Activated naive CD8-positive, alpha-beta T cell treated with anti-CD3 and anti-CD28 coated beads for 36 hours (primary cell): Measurements from ENCODE around the gene HES7. TPM values are rescaled to one million over a fixed set of nuclear protein-coding genes. Genes with fewer than 3 reads are reported as not detected.
"Not testable (repeated sequence)": the region's sequence is repeated elsewhere in the genome, so short reads cannot be mapped to it uniquely, and the experiment has no call there.

Experiments used
- DNase-seq: peaks from one replicate; pipeline ENCODE4 v3.0.0; 2021
- H3K27ac Mint-ChIP-seq: one replicate; pipeline ENCODE4 v1.8.0; 2022; ENCODE audit warnings: mild to moderate bottlenecking, moderate library complexity, mixed read lengths
- H3K27me3 Mint-ChIP-seq: one replicate; pipeline ENCODE4 v1.8.0; 2022; ENCODE audit warnings: mild to moderate bottlenecking, mixed read lengths
- H3K36me3 Mint-ChIP-seq: one replicate; pipeline ENCODE4 v1.8.0; 2021; ENCODE audit warnings: mild to moderate bottlenecking, mixed read lengths
- H3K4me1 Mint-ChIP-seq: one replicate; pipeline ENCODE4 v1.8.0; 2021; ENCODE audit warnings: mixed read lengths
- H3K4me3 Mint-ChIP-seq: one replicate; pipeline ENCODE4 v1.8.0; 2022; ENCODE audit warnings: mild to moderate bottlenecking, moderate library complexity, mixed read lengths
- H3K9me3 Mint-ChIP-seq: one replicate; pipeline ENCODE4 v1.8.0; 2022; ENCODE audit warnings: mixed read lengths
- total RNA-seq, 2 experiments: library from RNA; stranded (reverse); gene quantifications; one replicate each; pipeline ENCODE4 v1.2.3, GENCODE V29; 2021

The HES7 gene
- total RNA-seq, 2 experiments from 2014 or later: 1.9 to 2.0 TPM

DNA sequence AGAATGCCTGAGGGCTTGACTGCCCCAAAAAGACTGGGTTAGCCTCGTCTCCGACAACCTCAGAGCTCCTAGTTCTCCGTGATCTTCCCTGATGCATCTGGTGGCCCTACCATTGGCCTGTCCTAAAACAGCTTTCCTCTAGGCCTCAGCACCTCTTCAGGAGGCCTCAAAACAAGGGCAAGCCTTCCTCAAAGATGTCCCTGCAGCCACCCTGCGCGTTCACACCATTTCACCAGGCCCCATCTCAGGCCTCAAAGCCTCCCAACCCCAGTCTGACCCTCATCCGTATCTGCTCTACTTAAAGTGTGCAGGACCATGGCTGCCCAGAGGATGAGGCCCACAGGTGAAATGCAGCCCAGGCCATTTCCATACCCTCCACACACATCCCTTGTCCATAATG is 13.0 kb downstream of the HES7 start:
- H3K36me3 Mint-ChIP-seq: no peaks in the 10 kb centered on the region
- no peaks in the 10 kb centered on the region for H3K9me3 Mint-ChIP-seq
- peaks cover 2% of the 10 kb centered on the region for H3K4me1 Mint-ChIP-seq
- peaks cover 29% of the 10 kb centered on the region for H3K27me3 Mint-ChIP-seq
- no peak overlapping the region for H3K27ac Mint-ChIP-seq
- DNase-seq: no peak
- no peak overlapping the region for H3K4me3 Mint-ChIP-seq

DNA sequence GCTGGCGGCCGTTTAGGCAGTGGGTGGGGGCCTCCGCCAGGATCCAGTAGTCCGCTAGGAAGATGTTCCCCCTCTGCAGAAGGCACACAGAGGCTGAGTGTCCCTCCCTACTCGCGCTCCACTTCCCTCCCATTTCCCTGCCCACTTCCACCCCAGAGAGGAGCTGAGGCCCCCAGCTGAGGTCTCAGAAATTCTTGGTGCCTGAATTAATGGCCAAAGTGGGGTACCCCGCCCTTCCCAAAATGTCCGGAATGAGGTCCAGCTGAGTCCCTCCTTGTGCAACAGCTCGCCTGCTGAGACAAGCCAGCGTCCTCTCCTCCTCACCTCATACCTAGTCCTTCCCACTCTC is 13.5 kb downstream of the HES7 start:
- no peak for DNase-seq
- H3K4me1 Mint-ChIP-seq: peaks cover 2% of the 10 kb centered on the region
- H3K27me3 Mint-ChIP-seq: peaks cover 26% of the 10 kb centered on the region
- no peak overlapping the region for H3K4me3 Mint-ChIP-seq
- H3K27ac Mint-ChIP-seq: no peak overlapping the region
- no peaks in the 10 kb centered on the region for H3K9me3 Mint-ChIP-seq
- H3K36me3 Mint-ChIP-seq: no peaks in the 10 kb centered on the region

- Mint-ChIP-seq H3K27me3 (peaks cover 21% of the 10 kb centered on the region), H3K4me1 (peaks cover 2% of the 10 kb centered on the region), H3K27ac (no peak overlapping the region), H3K4me3 (no peak overlapping the region), H3K36me3 (no peaks in the 10 kb centered on the region), H3K9me3 (no peaks in the 10 kb centered on the region)
- DNase-seq: peak; percentile 83
Observed at GRCh38 chr17:8109661-8110455, 14.0 kb downstream of the HES7 start.

GRCh38 chr17:8108972-8109660 is 14.8 kb downstream of the HES7 start:
- no peak overlapping the region for H3K4me3 Mint-ChIP-seq
- H3K9me3 Mint-ChIP-seq: no peaks in the 10 kb centered on the region
- peaks cover 13% of the 10 kb centered on the region for H3K27me3 Mint-ChIP-seq
- H3K27ac Mint-ChIP-seq: no peak overlapping the region
- DNase-seq: no peak
- H3K36me3 Mint-ChIP-seq: no peaks in the 10 kb centered on the region
- peaks cover 2% of the 10 kb centered on the region for H3K4me1 Mint-ChIP-seq

DNA sequence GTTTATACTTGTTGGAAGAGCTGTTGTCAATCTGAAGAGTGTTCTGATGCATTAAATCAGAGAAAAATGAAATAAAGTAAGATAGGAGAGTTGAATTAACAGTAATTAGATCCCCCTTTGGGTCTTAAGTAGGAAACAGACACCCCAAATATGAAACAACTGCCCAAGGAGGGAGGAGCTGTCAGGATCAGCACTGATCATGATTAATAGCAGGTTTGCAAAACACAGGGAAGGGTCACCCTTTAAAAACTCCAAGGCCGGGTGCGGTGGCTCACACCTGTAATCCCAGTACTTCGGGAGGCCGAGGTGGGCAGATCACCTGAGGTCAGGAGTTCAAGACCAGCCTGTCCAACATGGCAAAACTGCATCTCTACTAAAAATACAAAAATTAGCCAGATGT is 16.9 kb downstream of the HES7 start:
- not testable (repeated sequence) for DNase-seq, H3K9me3 Mint-ChIP-seq, H3K36me3 Mint-ChIP-seq, H3K27ac Mint-ChIP-seq, H3K27me3 Mint-ChIP-seq, H3K4me3 Mint-ChIP-seq, H3K4me1 Mint-ChIP-seq

DNA sequence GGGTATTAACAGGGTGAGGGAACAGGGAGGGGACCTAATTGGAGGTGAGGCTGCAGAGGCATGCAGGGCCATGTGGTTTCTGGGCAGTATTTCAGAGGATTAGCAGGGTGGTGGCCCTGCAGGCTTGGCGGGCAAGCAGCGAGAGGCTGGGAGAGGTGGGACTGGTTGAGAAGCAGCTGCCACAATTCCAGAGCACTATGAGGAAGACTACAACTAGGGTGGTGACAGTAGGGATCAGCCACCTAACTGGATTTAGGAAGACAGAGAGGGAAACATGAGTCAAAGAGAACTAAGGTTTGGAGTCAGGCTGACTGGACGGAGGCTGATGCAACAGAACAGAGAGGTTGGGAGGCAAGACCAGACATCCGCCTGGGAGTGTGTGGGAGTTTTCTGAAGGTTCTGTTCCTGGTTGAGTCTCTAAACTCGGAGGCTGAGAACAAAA is 17.9 kb downstream of the HES7 start:
- no peak overlapping the region for H3K27ac Mint-ChIP-seq
- no peak overlapping the region for H3K4me3 Mint-ChIP-seq
- peaks cover 2% of the 10 kb centered on the region for H3K4me1 Mint-ChIP-seq
- H3K27me3 Mint-ChIP-seq: no peaks in the 10 kb centered on the region
- no peaks in the 10 kb centered on the region for H3K9me3 Mint-ChIP-seq
- no peaks in the 10 kb centered on the region for H3K36me3 Mint-ChIP-seq
- DNase-seq: no peak

DNA sequence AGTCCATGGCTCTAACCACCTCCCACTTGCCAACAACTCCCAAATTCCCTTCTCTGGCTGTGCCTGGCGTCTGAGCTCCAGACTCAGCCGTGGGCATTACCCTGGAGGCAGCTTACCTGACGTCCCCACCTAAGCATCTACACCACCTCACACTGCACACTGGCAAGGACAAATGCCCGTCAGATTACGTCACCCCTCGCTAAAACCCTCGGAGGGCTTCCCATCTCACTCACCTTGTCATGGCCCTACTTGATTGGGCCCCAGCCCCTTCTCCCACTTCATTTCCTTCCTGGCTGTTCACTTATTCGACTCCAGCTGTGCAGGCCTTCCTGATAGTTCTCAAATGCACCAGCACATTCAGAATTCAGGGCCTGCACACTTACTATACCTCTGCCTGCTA is 19.0 kb downstream of the HES7 start:
- H3K4me1 Mint-ChIP-seq: no peaks in the 10 kb centered on the region
- H3K36me3 Mint-ChIP-seq: no peaks in the 10 kb centered on the region
- H3K9me3 Mint-ChIP-seq: no peaks in the 10 kb centered on the region
- H3K4me3 Mint-ChIP-seq: no peak overlapping the region
- no peaks in the 10 kb centered on the region for H3K27me3 Mint-ChIP-seq
- no peak overlapping the region for H3K27ac Mint-ChIP-seq
- DNase-seq: no peak

- H3K4me3 Mint-ChIP-seq: no peak overlapping the region
- no peaks in the 10 kb centered on the region for H3K36me3 Mint-ChIP-seq
- DNase-seq: no peak
- no peaks in the 10 kb centered on the region for H3K4me1 Mint-ChIP-seq
- H3K9me3 Mint-ChIP-seq: no peaks in the 10 kb centered on the region
- H3K27me3 Mint-ChIP-seq: no peaks in the 10 kb centered on the region
- H3K27ac Mint-ChIP-seq: no peak overlapping the region
Observed at GRCh38 chr17:8103549-8103948, 20.4 kb downstream of the HES7 start.

GRCh38 chr17:8101721-8102120 is 22.2 kb downstream of the HES7 start:
- H3K9me3 Mint-ChIP-seq: no peaks in the 10 kb centered on the region
- no peaks in the 10 kb centered on the region for H3K27me3 Mint-ChIP-seq
- no peaks in the 10 kb centered on the region for H3K36me3 Mint-ChIP-seq
- no peak overlapping the region for H3K4me3 Mint-ChIP-seq
- no peaks in the 10 kb centered on the region for H3K4me1 Mint-ChIP-seq
- DNase-seq: no peak
- no peak overlapping the region for H3K27ac Mint-ChIP-seq

GRCh38 chr17:8100763-8101162 is 23.1 kb downstream of the HES7 start:
- DNase-seq: no peak
- no peak overlapping the region for H3K27ac Mint-ChIP-seq

DNA sequence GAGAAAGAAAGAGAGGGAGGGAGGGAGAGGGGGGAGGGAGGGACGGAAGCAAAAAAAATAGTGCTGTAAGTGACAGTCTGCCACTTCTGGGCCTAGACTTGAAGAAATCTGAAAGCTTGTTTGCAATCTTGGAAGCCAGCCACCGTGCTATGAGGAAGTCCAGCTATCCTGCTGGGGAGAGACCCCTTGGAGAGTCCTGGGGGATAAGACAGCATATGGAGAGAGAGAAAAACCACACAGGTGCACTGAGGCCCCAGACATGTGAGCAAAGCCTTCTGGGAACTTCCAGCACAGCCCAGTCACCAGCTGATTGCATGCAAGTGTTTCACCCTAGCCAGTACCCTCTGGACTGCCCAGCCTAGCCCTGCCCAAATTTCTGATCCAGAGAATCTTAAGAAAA is 23.8 kb downstream of the HES7 start:
- no peaks in the 10 kb centered on the region for H3K4me1 Mint-ChIP-seq
- H3K36me3 Mint-ChIP-seq: no peaks in the 10 kb centered on the region
- DNase-seq: no peak
- no peak overlapping the region for H3K4me3 Mint-ChIP-seq
- H3K27ac Mint-ChIP-seq: no peak overlapping the region
- no peaks in the 10 kb centered on the region for H3K9me3 Mint-ChIP-seq
- peaks cover 4% of the 10 kb centered on the region for H3K27me3 Mint-ChIP-seq

More at GRCh38 chr17:8100763-8101162, 23.1 kb downstream of the HES7 start:
- Mint-ChIP-seq H3K4me3 (no peak overlapping the region), H3K4me1 (no peaks in the 10 kb centered on the region), H3K36me3 (no peaks in the 10 kb centered on the region), H3K27me3 (peaks cover 4% of the 10 kb centered on the region), H3K9me3 (no peaks in the 10 kb centered on the region)

DNA sequence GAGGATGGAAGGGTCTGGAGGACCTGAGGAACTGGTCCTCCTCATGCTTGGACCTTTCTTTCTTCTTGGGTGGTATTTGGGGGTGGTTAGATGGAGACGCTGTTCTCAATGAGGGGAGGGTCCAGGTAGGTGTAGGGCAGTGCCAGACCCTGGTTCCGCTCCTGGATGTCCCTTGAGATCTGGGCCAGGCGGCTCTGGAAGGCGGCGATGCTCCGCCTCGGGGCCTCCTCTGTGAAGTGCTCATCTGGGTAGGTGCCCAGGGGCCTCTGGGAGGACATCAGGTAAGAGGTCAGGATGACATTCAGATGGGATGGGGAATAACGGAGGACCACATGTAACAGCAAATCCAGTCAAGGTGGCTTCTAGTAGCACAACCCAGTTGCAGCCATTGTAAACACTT is 27.4 kb downstream of the HES7 start:
- no peak overlapping the region for H3K27ac Mint-ChIP-seq
- H3K4me3 Mint-ChIP-seq: no peak overlapping the region
- H3K4me1 Mint-ChIP-seq: peaks cover 8% of the 10 kb centered on the region
- H3K36me3 Mint-ChIP-seq: no peaks in the 10 kb centered on the region
- peaks cover 14% of the 10 kb centered on the region for H3K27me3 Mint-ChIP-seq
- no peaks in the 10 kb centered on the region for H3K9me3 Mint-ChIP-seq
- no peak for DNase-seq

- no peak overlapping the region for H3K4me3 Mint-ChIP-seq
- H3K27me3 Mint-ChIP-seq: peaks cover 23% of the 10 kb centered on the region
- DNase-seq: no peak
- no peaks in the 10 kb centered on the region for H3K9me3 Mint-ChIP-seq
- H3K36me3 Mint-ChIP-seq: no peaks in the 10 kb centered on the region
- no peak overlapping the region for H3K27ac Mint-ChIP-seq
- peaks cover 10% of the 10 kb centered on the region for H3K4me1 Mint-ChIP-seq
Observed at GRCh38 chr17:8095361-8095760, 28.5 kb downstream of the HES7 start.

DNA sequence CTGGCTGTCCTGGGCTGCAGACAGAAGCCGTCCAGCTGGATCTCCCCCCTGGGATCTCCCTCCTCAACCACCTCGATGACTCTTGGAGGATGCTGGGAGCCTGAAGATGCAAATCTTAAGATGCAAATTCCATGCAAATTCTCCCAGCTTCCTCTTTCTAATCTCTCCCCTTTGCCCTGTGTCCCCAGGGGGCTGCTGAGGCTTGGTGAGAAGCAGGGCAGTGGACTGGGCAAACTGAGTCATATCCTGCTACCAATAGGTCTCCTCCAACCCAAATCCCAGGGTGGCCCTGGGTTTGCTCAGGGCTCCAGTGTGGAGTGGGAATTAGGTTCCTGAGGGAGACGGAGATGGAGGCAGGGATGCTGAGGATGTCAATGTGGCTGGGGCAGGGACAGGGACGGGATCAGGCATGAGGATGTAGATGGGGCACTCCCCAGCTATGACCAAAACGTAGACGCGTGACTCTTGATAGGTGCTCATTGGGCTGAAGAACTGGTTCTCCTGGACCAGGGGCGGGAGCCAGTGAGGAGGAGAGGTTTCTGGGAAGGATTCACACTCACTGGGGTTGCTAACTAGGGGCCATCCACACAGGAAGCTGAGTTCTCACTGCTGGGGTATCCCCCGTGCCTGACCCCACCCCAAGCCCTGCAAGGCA is 32.7 kb downstream of the HES7 start:
- no peaks in the 10 kb centered on the region for H3K36me3 Mint-ChIP-seq
- no peaks in the 10 kb centered on the region for H3K9me3 Mint-ChIP-seq
- no peak for DNase-seq
- H3K27me3 Mint-ChIP-seq: peaks cover 31% of the 10 kb centered on the region
- no peak overlapping the region for H3K4me3 Mint-ChIP-seq
- H3K4me1 Mint-ChIP-seq: peaks cover 10% of the 10 kb centered on the region
- no peak overlapping the region for H3K27ac Mint-ChIP-seq

GRCh38 chr17:8089728-8090127 is 34.2 kb downstream of the HES7 start:
- Mint-ChIP-seq H3K4me1 (peaks cover 8% of the 10 kb centered on the region), H3K27ac (no peak overlapping the region), H3K36me3 (no peaks in the 10 kb centered on the region), H3K9me3 (no peaks in the 10 kb centered on the region), H3K27me3 (peaks cover 31% of the 10 kb centered on the region), H3K4me3 (no peak overlapping the region)
- no peak for DNase-seq

DNA sequence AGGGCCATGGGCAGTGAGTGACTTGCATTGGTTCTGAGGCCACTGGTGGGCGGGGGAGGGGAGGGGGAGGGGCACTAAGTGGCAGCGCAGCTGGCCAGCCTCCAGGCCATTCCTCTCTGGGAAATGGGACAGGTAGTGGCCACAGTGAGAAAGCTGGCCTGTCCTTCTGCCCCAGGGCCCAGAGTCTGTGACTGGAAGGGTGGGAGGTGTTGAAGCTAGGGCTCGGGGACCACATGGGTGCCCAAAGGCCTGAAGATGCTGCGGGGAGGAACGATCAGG is 36.0 kb downstream of the HES7 start:
- Mint-ChIP-seq H3K4me1 (peaks cover 2% of the 10 kb centered on the region), H3K4me3 (no peak overlapping the region)
- DNase-seq: no peak

More for the DNA sequence above, 36.0 kb downstream of the HES7 start:
- Mint-ChIP-seq H3K36me3 (no peaks in the 10 kb centered on the region), H3K27ac (no peak overlapping the region), H3K9me3 (no peaks in the 10 kb centered on the region), H3K27me3 (peaks cover 31% of the 10 kb centered on the region)
